Inferior parietal cortex (tissue), 1 donor: ENCODE results near the gene MLLT1.

Experiments used
- DNase-seq: peaks from one replicate; pipeline ENCODE4 v3.0.0-alpha.2; 2016; ENCODE audit errors: extremely low spot score

The MLLT1 gene

GRCh38 chr19:6235031-6235951 is 44.5 kb downstream of the MLLT1 start:
- no peak for DNase-seq

- no peak for DNase-seq
These were observed 45.2 kb downstream of the MLLT1 start for GRCh38 chr19:6234527-6234926.

GRCh38 chr19:6233827-6234511 is 45.8 kb downstream of the MLLT1 start:
- DNase-seq: no peak

- DNase-seq: no peak
These were observed 46.5 kb downstream of the MLLT1 start for GRCh38 chr19:6233056-6233826.

GRCh38 chr19:6232601-6233055 is 47.1 kb downstream of the MLLT1 start:
- no peak for DNase-seq

- DNase-seq: no peak
These were observed 48.8 kb downstream of the MLLT1 start for GRCh38 chr19:6230991-6231448.

- no peak for DNase-seq
These were observed 49.6 kb downstream of the MLLT1 start for GRCh38 chr19:6229951-6230712.

GRCh38 chr19:6229216-6229913 is 50.4 kb downstream of the MLLT1 start:
- no peak for DNase-seq

GRCh38 chr19:6228551-6229215 is 51.1 kb downstream of the MLLT1 start:
- no peak for DNase-seq

- DNase-seq: no peak
These were observed 51.8 kb downstream of the MLLT1 start for GRCh38 chr19:6227936-6228325.

- no peak for DNase-seq
These were observed 52.4 kb downstream of the MLLT1 start for GRCh38 chr19:6227156-6227935.

GRCh38 chr19:6226444-6227155 is 53.2 kb downstream of the MLLT1 start:
- DNase-seq: no peak

GRCh38 chr19:6226012-6226411 is 53.8 kb downstream of the MLLT1 start:
- DNase-seq: no peak

- no peak for DNase-seq
These were observed 54.4 kb downstream of the MLLT1 start for GRCh38 chr19:6225232-6225865.

- DNase-seq: no peak
These were observed 55.5 kb downstream of the MLLT1 start for GRCh38 chr19:6224308-6224675.

GRCh38 chr19:6223461-6224307 is 56.1 kb downstream of the MLLT1 start:
- DNase-seq: no peak

- no peak for DNase-seq
These were observed 56.9 kb downstream of the MLLT1 start for GRCh38 chr19:6222884-6223283.
